ENCODE measurements around the gene AJAP1.
"Not testable (repeated sequence)": the region's sequence is repeated elsewhere in the genome, so short reads cannot be mapped to it uniquely, and the experiment has no call there.

Gene AJAP1

GRCh38 chr1:4615138-4615470 is 39.3 kb upstream of the AJAP1 start:
- H3K9ac ChIP-seq (ENCODE audit: insufficient read length, low read depth): no peak overlapping the region
- H3K4me1 ChIP-seq (ENCODE audit: insufficient read depth, insufficient read length): peaks cover 4% of the 10 kb centered on the region
- H3K27me3 ChIP-seq (ENCODE audit: insufficient read depth, insufficient read length): no peaks in the 10 kb centered on the region
- TF ChIP-seq SUZ12 (IDR thresholded peaks at IDR 0.05; ENCODE audit: extremely low read depth, insufficient read depth, insufficient read length): no peak
- no peak for TF ChIP-seq ZNF274 (IDR thresholded peaks at IDR 0.05; ENCODE audit: low read depth, low read length)
- TF ChIP-seq YY1 (IDR thresholded peaks at IDR 0.05; ENCODE audit: insufficient read depth, insufficient read length): no peak
- no peaks in the 10 kb centered on the region for H3K36me3 ChIP-seq (ENCODE audit: insufficient read depth, insufficient read length, low read length)
- no peak for DNase-seq (ENCODE audit: low read depth, low spot score)
- H3K9me3 ChIP-seq (ENCODE audit: insufficient read depth, low read length): peaks cover 8% of the 10 kb centered on the region
- H3K4me3 ChIP-seq (ENCODE audit: insufficient read length, low read depth): no peak overlapping the region

- H3K9ac ChIP-seq (ENCODE audit: insufficient read length, low read depth): no peak overlapping the region
- TF ChIP-seq SUZ12 (IDR thresholded peaks at IDR 0.05; ENCODE audit: extremely low read depth, insufficient read depth, insufficient read length): no peak
- TF ChIP-seq ZNF274 (IDR thresholded peaks at IDR 0.05; ENCODE audit: low read depth, low read length): no peak
- no peak for TF ChIP-seq YY1 (IDR thresholded peaks at IDR 0.05; ENCODE audit: insufficient read depth, insufficient read length)
- H3K9me3 ChIP-seq (ENCODE audit: insufficient read depth, low read length): peaks cover 4% of the 10 kb centered on the region; the same call in 1 of the 2 replicates
- H3K27me3 ChIP-seq (ENCODE audit: insufficient read depth, insufficient read length): no peaks in the 10 kb centered on the region
- H3K4me3 ChIP-seq (ENCODE audit: insufficient read length, low read depth): no peak overlapping the region
- DNase-seq (ENCODE audit: low read depth, low spot score): no peak
- no peaks in the 10 kb centered on the region for H3K36me3 ChIP-seq (ENCODE audit: insufficient read depth, insufficient read length, low read length)
- peaks cover 4% of the 10 kb centered on the region for H3K4me1 ChIP-seq (ENCODE audit: insufficient read depth, insufficient read length)
These were observed 38.9 kb upstream of the AJAP1 start for GRCh38 chr1:4615501-4615900.

- H3K4me3 ChIP-seq (ENCODE audit: insufficient read length, low read depth): no peak overlapping the region
- no peak for DNase-seq (ENCODE audit: low read depth, low spot score)
- peaks cover 4% of the 10 kb centered on the region for H3K4me1 ChIP-seq (ENCODE audit: insufficient read depth, insufficient read length)
- no peaks in the 10 kb centered on the region for H3K9me3 ChIP-seq (ENCODE audit: insufficient read depth, low read length)
- TF ChIP-seq ZNF274 (IDR thresholded peaks at IDR 0.05; ENCODE audit: low read depth, low read length) (no peak), YY1 (IDR thresholded peaks at IDR 0.05; ENCODE audit: insufficient read depth, insufficient read length) (no peak), SUZ12 (IDR thresholded peaks at IDR 0.05; ENCODE audit: extremely low read depth, insufficient read depth, insufficient read length) (no peak)
- no peak overlapping the region for H3K9ac ChIP-seq (ENCODE audit: insufficient read length, low read depth)
- no peaks in the 10 kb centered on the region for H3K27me3 ChIP-seq (ENCODE audit: insufficient read depth, insufficient read length)
- no peaks in the 10 kb centered on the region for H3K36me3 ChIP-seq (ENCODE audit: insufficient read depth, insufficient read length, low read length)
These were observed 37.5 kb upstream of the AJAP1 start for GRCh38 chr1:4616831-4617465.

GRCh38 chr1:4617506-4617905 is 36.9 kb upstream of the AJAP1 start:
- Histone ChIP-seq H3K4me1 (ENCODE audit: insufficient read depth, insufficient read length) (peaks cover 4% of the 10 kb centered on the region), H3K4me3 (ENCODE audit: insufficient read length, low read depth) (no peak overlapping the region), H3K9ac (ENCODE audit: insufficient read length, low read depth) (no peak overlapping the region), H3K9me3 (ENCODE audit: insufficient read depth, low read length) (no peaks in the 10 kb centered on the region), H3K36me3 (ENCODE audit: insufficient read depth, insufficient read length, low read length) (no peaks in the 10 kb centered on the region), H3K27me3 (ENCODE audit: insufficient read depth, insufficient read length) (no peaks in the 10 kb centered on the region)
- TF ChIP-seq YY1 (IDR thresholded peaks at IDR 0.05; ENCODE audit: insufficient read depth, insufficient read length) (no peak), ZNF274 (IDR thresholded peaks at IDR 0.05; ENCODE audit: low read depth, low read length) (no peak), SUZ12 (IDR thresholded peaks at IDR 0.05; ENCODE audit: extremely low read depth, insufficient read depth, insufficient read length) (no peak)
- DNase-seq (ENCODE audit: low read depth, low spot score): no peak

DNA sequence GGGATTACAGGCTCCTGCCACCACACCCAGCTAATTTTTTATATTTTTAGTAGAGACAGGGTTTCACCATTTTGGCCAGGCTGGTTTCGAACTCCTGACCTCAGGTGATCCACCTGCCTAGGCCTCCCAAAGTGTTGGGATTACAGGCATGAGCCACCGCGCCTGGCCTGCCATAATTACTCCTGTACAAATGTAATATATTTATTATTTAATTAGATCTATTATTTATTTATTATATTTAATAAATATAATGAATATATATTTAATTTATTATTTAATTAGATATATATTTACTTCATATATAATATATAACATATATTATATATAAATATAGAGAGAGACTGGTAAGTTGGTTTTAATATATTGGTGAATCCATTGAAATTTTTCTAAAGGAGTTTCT is 35.6 kb upstream of the AJAP1 start:
- not testable (repeated sequence) for H3K36me3 ChIP-seq (ENCODE audit: insufficient read depth, insufficient read length, low read length); DNase-seq (ENCODE audit: low read depth, low spot score); H3K4me1 ChIP-seq (ENCODE audit: insufficient read depth, insufficient read length); H3K9ac ChIP-seq (ENCODE audit: insufficient read length, low read depth); H3K9me3 ChIP-seq (ENCODE audit: insufficient read depth, low read length); H3K27me3 ChIP-seq (ENCODE audit: insufficient read depth, insufficient read length); H3K4me3 ChIP-seq (ENCODE audit: insufficient read length, low read depth)

- Histone ChIP-seq H3K9me3 (ENCODE audit: insufficient read depth, low read length) (no peaks in the 10 kb centered on the region), H3K4me3 (ENCODE audit: insufficient read length, low read depth) (no peak overlapping the region), H3K4me1 (ENCODE audit: insufficient read depth, insufficient read length) (no peaks in the 10 kb centered on the region), H3K9ac (ENCODE audit: insufficient read length, low read depth) (no peak overlapping the region), H3K27me3 (ENCODE audit: insufficient read depth, insufficient read length) (no peaks in the 10 kb centered on the region), H3K36me3 (ENCODE audit: insufficient read depth, insufficient read length, low read length) (no peaks in the 10 kb centered on the region)
- no peak for TF ChIP-seq SUZ12 (IDR thresholded peaks at IDR 0.05; ENCODE audit: extremely low read depth, insufficient read depth, insufficient read length)
- no peak for DNase-seq (ENCODE audit: low read depth, low spot score)
These were observed 32.8 kb upstream of the AJAP1 start for GRCh38 chr1:4621646-4622045.

DNA sequence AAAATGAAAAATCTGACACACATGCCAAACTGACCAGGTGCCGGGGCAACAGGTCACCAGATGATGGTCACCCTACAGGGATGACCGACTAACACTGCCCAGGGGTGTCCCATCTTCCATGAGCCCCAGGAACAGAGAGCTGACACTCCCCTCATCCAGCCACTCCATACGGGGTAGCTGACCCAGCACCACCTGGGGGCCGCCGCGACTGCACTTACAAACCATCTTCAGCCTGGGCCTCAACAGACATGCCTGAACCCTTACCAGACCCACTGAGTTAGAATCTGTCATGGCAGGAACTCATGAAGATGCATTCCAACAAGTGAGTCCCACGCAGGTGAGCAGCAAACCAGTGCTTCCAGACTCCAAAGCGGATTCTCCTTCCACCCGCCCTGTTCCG is 31.6 kb upstream of the AJAP1 start:
- Histone ChIP-seq H3K4me1 (ENCODE audit: insufficient read depth, insufficient read length) (no peaks in the 10 kb centered on the region), H3K9ac (ENCODE audit: insufficient read length, low read depth) (no peak overlapping the region), H3K9me3 (ENCODE audit: insufficient read depth, low read length) (no peaks in the 10 kb centered on the region), H3K27me3 (ENCODE audit: insufficient read depth, insufficient read length) (no peaks in the 10 kb centered on the region), H3K36me3 (ENCODE audit: insufficient read depth, insufficient read length, low read length) (no peaks in the 10 kb centered on the region), H3K4me3 (ENCODE audit: insufficient read length, low read depth) (no peak overlapping the region)
- DNase-seq (ENCODE audit: low read depth, low spot score): no peak
- no peak for TF ChIP-seq ZNF274 (IDR thresholded peaks at IDR 0.05; ENCODE audit: low read depth, low read length)
- TF ChIP-seq SUZ12 (IDR thresholded peaks at IDR 0.05; ENCODE audit: extremely low read depth, insufficient read depth, insufficient read length): no peak
- TF ChIP-seq YY1 (IDR thresholded peaks at IDR 0.05; ENCODE audit: insufficient read depth, insufficient read length): no peak

Measured in NT2/D1 (cell line).